Measurements from ENCODE around the gene GLO1. TPM values are rescaled to one million over a fixed set of nuclear protein-coding genes. Genes with fewer than 3 reads are reported as not detected.

GLO1 gene
- polyA plus RNA-seq (2012; ENCODE audit: low read depth, missing spikeins) = 108 TPM

GRCh38 chr6:38702558-38703397 lies at the start of gene GLO1:
Gene GLO1 (minus strand): TSS chr6:38703145. CDS start chr6:38703054, 91 bp downstream.
- DNase-seq (ENCODE audit: insufficient read length, low spot score) = peak; percentile 92
- peak; percentile 99 for FAIRE-seq
- TF ChIP-seq TAF1 (IDR thresholded peaks at IDR 0.05; ENCODE audit: low read depth, low read length) = peak; percentile 91
- no peak for TF ChIP-seq SPI1 (IDR thresholded peaks at IDR 0.05; ENCODE audit: low read depth, low read length)
- TF ChIP-seq POLR2AphosphoS5 (IDR thresholded peaks at IDR 0.05; ENCODE audit: low read depth, low read length) = peak; percentile 96
- TF ChIP-seq POLR2A (IDR thresholded peaks at IDR 0.05; ENCODE audit: low read depth, low read length) = peak; percentile 95
- TF ChIP-seq POU2F2 (IDR thresholded peaks at IDR 0.05; ENCODE audit: low read depth, low read length) = peak; percentile 85

GRCh38 chr6:38750968-38751615 lies 48.1 kb upstream of the GLO1 start:
- FAIRE-seq (no peak), DNase-seq (ENCODE audit: insufficient read length, low spot score) (no peak)
- TF ChIP-seq TAF1 (IDR thresholded peaks at IDR 0.05; ENCODE audit: low read depth, low read length) = no peak
- TF ChIP-seq POLR2AphosphoS5 (IDR thresholded peaks at IDR 0.05; ENCODE audit: low read depth, low read length) = no peak
- no peak for TF ChIP-seq POU2F2 (IDR thresholded peaks at IDR 0.05; ENCODE audit: low read depth, low read length)
- TF ChIP-seq SPI1 (IDR thresholded peaks at IDR 0.05; ENCODE audit: low read depth, low read length) = no peak
- no peak for TF ChIP-seq POLR2A (IDR thresholded peaks at IDR 0.05; ENCODE audit: low read depth, low read length)
- TF ChIP-seq PAX5 (IDR thresholded peaks at IDR 0.05; ENCODE audit: insufficient read depth, low read length, severe bottlenecking) = no peak

GRCh38 chr6:38749473-38749872 lies 46.5 kb upstream of the GLO1 start:
- TF ChIP-seq POU2F2 (IDR thresholded peaks at IDR 0.05; ENCODE audit: low read depth, low read length) (no peak), SPI1 (IDR thresholded peaks at IDR 0.05; ENCODE audit: low read depth, low read length) (no peak), TAF1 (IDR thresholded peaks at IDR 0.05; ENCODE audit: low read depth, low read length) (no peak), PAX5 (IDR thresholded peaks at IDR 0.05; ENCODE audit: insufficient read depth, low read length, severe bottlenecking) (no peak), POLR2AphosphoS5 (IDR thresholded peaks at IDR 0.05; ENCODE audit: low read depth, low read length) (no peak), POLR2A (IDR thresholded peaks at IDR 0.05; ENCODE audit: low read depth, low read length) (no peak)
- FAIRE-seq (no peak), DNase-seq (ENCODE audit: insufficient read length, low spot score) (no peak)

- TF ChIP-seq PAX5 (IDR thresholded peaks at IDR 0.05; ENCODE audit: insufficient read depth, low read length, severe bottlenecking) = no peak
- no peak for TF ChIP-seq POU2F2 (IDR thresholded peaks at IDR 0.05; ENCODE audit: low read depth, low read length)
- TF ChIP-seq TAF1 (IDR thresholded peaks at IDR 0.05; ENCODE audit: low read depth, low read length) = no peak
- no peak for TF ChIP-seq POLR2A (IDR thresholded peaks at IDR 0.05; ENCODE audit: low read depth, low read length)
- TF ChIP-seq POLR2AphosphoS5 (IDR thresholded peaks at IDR 0.05; ENCODE audit: low read depth, low read length) = no peak
- TF ChIP-seq SPI1 (IDR thresholded peaks at IDR 0.05; ENCODE audit: low read depth, low read length) = no peak
- FAIRE-seq = no peak
- no peak for DNase-seq (ENCODE audit: insufficient read length, low spot score)
Measured at GRCh38 chr6:38739532-38739931, 36.6 kb upstream of the GLO1 start.

GRCh38 chr6:38738261-38738660 lies 35.3 kb upstream of the GLO1 start:
- DNase-seq (ENCODE audit: insufficient read length, low spot score) (no peak), FAIRE-seq (no peak)
- no peak for TF ChIP-seq PAX5 (IDR thresholded peaks at IDR 0.05; ENCODE audit: insufficient read depth, low read length, severe bottlenecking)
- no peak for TF ChIP-seq POU2F2 (IDR thresholded peaks at IDR 0.05; ENCODE audit: low read depth, low read length)
- TF ChIP-seq TAF1 (IDR thresholded peaks at IDR 0.05; ENCODE audit: low read depth, low read length) = no peak
- TF ChIP-seq POLR2A (IDR thresholded peaks at IDR 0.05; ENCODE audit: low read depth, low read length) = no peak
- no peak for TF ChIP-seq POLR2AphosphoS5 (IDR thresholded peaks at IDR 0.05; ENCODE audit: low read depth, low read length)
- no peak for TF ChIP-seq SPI1 (IDR thresholded peaks at IDR 0.05; ENCODE audit: low read depth, low read length)

- FAIRE-seq (no peak), DNase-seq (ENCODE audit: insufficient read length, low spot score) (no peak)
- TF ChIP-seq PAX5 (IDR thresholded peaks at IDR 0.05; ENCODE audit: insufficient read depth, low read length, severe bottlenecking) (no peak), TAF1 (IDR thresholded peaks at IDR 0.05; ENCODE audit: low read depth, low read length) (no peak), POLR2AphosphoS5 (IDR thresholded peaks at IDR 0.05; ENCODE audit: low read depth, low read length) (no peak), SPI1 (IDR thresholded peaks at IDR 0.05; ENCODE audit: low read depth, low read length) (no peak), POLR2A (IDR thresholded peaks at IDR 0.05; ENCODE audit: low read depth, low read length) (no peak), POU2F2 (IDR thresholded peaks at IDR 0.05; ENCODE audit: low read depth, low read length) (no peak)
Measured at GRCh38 chr6:38736951-38737350, 34.0 kb upstream of the GLO1 start.

- FAIRE-seq (no peak), DNase-seq (ENCODE audit: insufficient read length, low spot score) (no peak)
- no peak for TF ChIP-seq SPI1 (IDR thresholded peaks at IDR 0.05; ENCODE audit: low read depth, low read length)
- TF ChIP-seq POLR2A (IDR thresholded peaks at IDR 0.05; ENCODE audit: low read depth, low read length) = no peak
- TF ChIP-seq POLR2AphosphoS5 (IDR thresholded peaks at IDR 0.05; ENCODE audit: low read depth, low read length) = no peak
- TF ChIP-seq POU2F2 (IDR thresholded peaks at IDR 0.05; ENCODE audit: low read depth, low read length) = no peak
- no peak for TF ChIP-seq TAF1 (IDR thresholded peaks at IDR 0.05; ENCODE audit: low read depth, low read length)
- no peak for TF ChIP-seq PAX5 (IDR thresholded peaks at IDR 0.05; ENCODE audit: insufficient read depth, low read length, severe bottlenecking)
Measured at GRCh38 chr6:38730140-38730862, 27.4 kb upstream of the GLO1 start.

- no peak for TF ChIP-seq PAX5 (IDR thresholded peaks at IDR 0.05; ENCODE audit: insufficient read depth, low read length, severe bottlenecking)
- no peak for TF ChIP-seq POLR2A (IDR thresholded peaks at IDR 0.05; ENCODE audit: low read depth, low read length)
- TF ChIP-seq TAF1 (IDR thresholded peaks at IDR 0.05; ENCODE audit: low read depth, low read length) = no peak
- no peak for TF ChIP-seq SPI1 (IDR thresholded peaks at IDR 0.05; ENCODE audit: low read depth, low read length)
- no peak for TF ChIP-seq POU2F2 (IDR thresholded peaks at IDR 0.05; ENCODE audit: low read depth, low read length)
- TF ChIP-seq POLR2AphosphoS5 (IDR thresholded peaks at IDR 0.05; ENCODE audit: low read depth, low read length) = no peak
- FAIRE-seq (no peak), DNase-seq (ENCODE audit: insufficient read length, low spot score) (no peak)
Measured at GRCh38 chr6:38728203-38728602, 25.3 kb upstream of the GLO1 start.
